HepG2 (cell line): ENCODE measurements around the gene URGCP. TPM values are rescaled to one million over a fixed set of nuclear protein-coding genes. Genes with fewer than 3 reads are reported as not detected.

ENCODE experiments used
- ATAC-seq: fragments of 200-7000 bp; cut with Tn5 transposase; 3 replicates; pipeline ENCODE4 v1.9.1; 2020; ENCODE audit warnings: mild to moderate bottlenecking, moderate library complexity
- BruUV-seq: library from RNA; stranded (reverse); fragments of 400-500 nt; replicated peaks from 2 replicates; lab custom pipeline; 2021; lab: Mats Ljungman, UMichigan
- CTCF ChIA-PET: fragments of 300-600 bp; formaldehyde crosslinking; extraction: SDS; loops from one replicate; lab custom pipeline; 2021; ENCODE audit warnings: low total read pairs, inconsistent platforms, low intra/inter-chr PET ratio; lab: Yijun Ruan, JAX
- POLR2A ChIA-PET: fragments of 350-600 bp; sonication (Branson Sonifier 250); formaldehyde crosslinking; loops from one replicate; lab custom pipeline; 2020; ENCODE audit warnings: antibody characterized with exemption, inconsistent platforms; lab: Yijun Ruan, JAX
- DNase-seq: peaks from one replicate; pipeline ENCODE4 v3.0.0-alpha.2; 2015; ENCODE audit warnings: low spot score
- FAIRE-seq: peaks from 3 replicates; lab custom pipeline; 2011; peaks lifted over from hg19 to GRCh38; lab: Jason Lieb, UNC
- H2AFZ ChIP-seq: one replicate; pipeline ENCODE4 v1.6.1; 2011; ENCODE audit warnings: low read length, inconsistent platforms
- H3K27ac ChIP-seq: fragments of 300-600 bp; 3 replicates; pipeline ENCODE4 v1.8.0; 2011; ENCODE audit warnings: mixed run types, mild to moderate bottlenecking, mixed read lengths, low read length, inconsistent platforms; ENCODE audit not compliant: insufficient read depth; ENCODE audit errors: extremely low read length
- H3K27me3 ChIP-seq, 2 experiments: fragments of 200-600 bp in 1 of 2; 2 replicates in 1 of 2; 3 replicates in 1 of 2; pipeline versions ENCODE4 v1.6.0 to v1.8.0; 2011; ENCODE audit warnings: low read length in 2 of 2, mild to moderate bottlenecking in 2 of 2, moderate library complexity in 2 of 2, inconsistent platforms in 1 of 2; ENCODE audit not compliant: insufficient read depth in 2 of 2, control insufficient read depth in 1 of 2
- H3K36me3 ChIP-seq, 2 experiments: fragments of 200-600 bp in 1 of 2; replicated peaks in 1 of 2; 2 replicates in 1 of 2; 3 replicates in 1 of 2; pipeline versions ENCODE4 v1.5.1 to v1.8.0; 2011; ENCODE audit warnings: low read length in 2 of 2, inconsistent platforms in 1 of 2; ENCODE audit not compliant: insufficient read depth in 2 of 2, control insufficient read depth in 1 of 2
- H3K4me1 ChIP-seq: 2 replicates; pipeline ENCODE4 v1.5.1; 2012; ENCODE audit warnings: low read length, inconsistent platforms; ENCODE audit not compliant: insufficient read depth
- H3K4me2 ChIP-seq: 2 replicates; pipeline ENCODE4 v1.6.0; 2011; ENCODE audit warnings: low read depth, low read length, inconsistent platforms
- H3K4me3 ChIP-seq, 3 experiments: fragments of 200-600 bp in 1 of 3; sonication (generic), shearing (Covaris generic) in 1 of 3; replicated peaks in 1 of 3; 2 replicates each; pipeline ENCODE4 v1.5.1; 2011 to 2016; ENCODE audit warnings: low read length in 3 of 3, inconsistent platforms in 2 of 3, low read depth in 2 of 3, mild to moderate bottlenecking in 2 of 3, control low read depth in 1 of 3, mixed read lengths in 1 of 3; ENCODE audit not compliant: insufficient read depth in 1 of 3
- H3K79me2 ChIP-seq: one replicate; pipeline ENCODE4 v1.6.1; 2011; ENCODE audit warnings: low read length, inconsistent platforms; ENCODE audit not compliant: insufficient read depth
- H3K9ac ChIP-seq: 2 replicates; pipeline ENCODE4 v1.6.0; 2011; ENCODE audit warnings: mild to moderate bottlenecking, low read depth, low read length, inconsistent platforms; ENCODE audit not compliant: insufficient read depth
- H3K9me3 ChIP-seq: 2 replicates; pipeline ENCODE4 v1.5.1; 2012; ENCODE audit warnings: mild to moderate bottlenecking, low read length
- H4K20me1 ChIP-seq: 2 replicates; pipeline ENCODE4 v1.6.0; 2011; ENCODE audit warnings: inconsistent platforms, mild to moderate bottlenecking, low read length, moderate library complexity; ENCODE audit not compliant: insufficient read depth
- EED ChIP-seq: sonication (generic); formaldehyde crosslinking; IDR thresholded peaks from 2 replicates; pipeline ENCODE4 v1.5.0; 2020; ENCODE audit warnings: mild to moderate bottlenecking, missing genetic modification reagents
- FOXA1 ChIP-seq, 2 experiments: fragments of 450-650 bp in 1 of 2; sonication (generic) in 1 of 2; formaldehyde crosslinking in 1 of 2; IDR thresholded peaks; 2 replicates each; pipeline versions ENCODE4 v1.4.0 to v1.6.1; 2016 to 2020; ENCODE audit warnings: missing genetic modification reagents in 1 of 2
- MXD3 ChIP-seq: IDR thresholded peaks from 2 replicates; pipeline ENCODE4 v1.6.1; 2016; ENCODE audit warnings: mild to moderate bottlenecking, missing biosample characterization, missing genetic modification reagents
- MYPOP ChIP-seq: sonication (generic); formaldehyde crosslinking; IDR thresholded peaks from 2 replicates; pipeline ENCODE4 v1.8.1; 2023; ENCODE audit warnings: mild to moderate bottlenecking, moderate library complexity, missing genetic modification reagents
- SIX4 ChIP-seq: sonication (generic); formaldehyde crosslinking; IDR thresholded peaks from 2 replicates; pipeline ENCODE4 v1.4.0; 2020; ENCODE audit warnings: missing genetic modification reagents
- ZBTB7B ChIP-seq: sonication (generic); formaldehyde crosslinking; IDR thresholded peaks from 2 replicates; pipeline ENCODE4 v1.4.0; 2020; ENCODE audit warnings: missing genetic modification reagents
- ZC3H13 ChIP-seq: sonication (generic); formaldehyde crosslinking; IDR thresholded peaks from 2 replicates; pipeline ENCODE4 v1.8.1; 2023; ENCODE audit warnings: mild to moderate bottlenecking, missing genetic modification reagents, moderate library complexity
- ZNF879 ChIP-seq: sonication (generic); formaldehyde crosslinking; IDR thresholded peaks from 2 replicates; pipeline ENCODE4 v1.8.1; 2023; ENCODE audit warnings: missing genetic modification reagents
- WGBS: methylation state at CpG from one replicate; pipeline ENCODE4 v1.1.6; 2017; ENCODE audit warnings: low lambda C conversion rate; 5-methylcytosine and 5-hydroxymethylcytosine counted together
- in situ Hi-C: cut with HindIII; loops from 2 replicates; pipeline ENCODE4 v1.10.0; 2017; ENCODE audit warnings: low pct_unique_long_range_greater_than_20kb; ENCODE audit not compliant: extremely low pct_ligation_motif_present
- intact Hi-C: fragments of 100-400 bp; cut with micrococcal nuclease; formaldehyde crosslinking; loops from one replicate; pipeline ENCODE4 v1.10.0; 2022; ENCODE audit not compliant: unreplicated experiment
- polyA plus RNA-seq, 8 experiments: library from polyadenylated mRNA; depleted of rRNA in 3 of 8; stranded (reverse) in 7 of 8; unstranded in 1 of 8; fragments of >200 nt; fragmentation: Illumina TruSeq in 4 of 8; extraction: Trizol in 4 of 8; gene quantifications; 2 replicates each; pipeline versions ENCODE4 v1.2.1 to v1.2.3, GENCODE V29; 2011 to 2016; ENCODE audit warnings: low read depth in 4 of 8, missing spikeins in 1 of 8, mixed read lengths in 1 of 8; ENCODE audit not compliant: insufficient read depth in 1 of 8
- total RNA-seq, 5 experiments: library from RNA; depleted of rRNA; stranded (reverse); fragments of >200 nt; fragmentation: Illumina TruSeq; extraction: Trizol; gene quantifications; 2 replicates each; pipeline ENCODE4 v1.2.3, GENCODE V29; 2016; ENCODE audit warnings: low read depth in 1 of 5
- TF ChIP-seq, protein P1 (sequence below): sonication (generic); formaldehyde crosslinking; conservative IDR thresholded peaks from 2 replicates; pipeline ENCODE4 v1.4.0; 2020; ENCODE audit warnings: mild to moderate bottlenecking, missing genetic modification reagents, moderate library complexity
- TF ChIP-seq, protein P2 (sequence below): sonication (generic); formaldehyde crosslinking; IDR thresholded peaks from 2 replicates; pipeline ENCODE4 v1.4.0; 2020; ENCODE audit warnings: missing genetic modification reagents, borderline replicate concordance

URGCP gene
- total and polyA plus RNA-seq, 2 of the 13 experiments (the other 11 are each of a cell fraction or from before 2014, with no cell fraction given): 22.3 to 25.8 TPM

DNA sequence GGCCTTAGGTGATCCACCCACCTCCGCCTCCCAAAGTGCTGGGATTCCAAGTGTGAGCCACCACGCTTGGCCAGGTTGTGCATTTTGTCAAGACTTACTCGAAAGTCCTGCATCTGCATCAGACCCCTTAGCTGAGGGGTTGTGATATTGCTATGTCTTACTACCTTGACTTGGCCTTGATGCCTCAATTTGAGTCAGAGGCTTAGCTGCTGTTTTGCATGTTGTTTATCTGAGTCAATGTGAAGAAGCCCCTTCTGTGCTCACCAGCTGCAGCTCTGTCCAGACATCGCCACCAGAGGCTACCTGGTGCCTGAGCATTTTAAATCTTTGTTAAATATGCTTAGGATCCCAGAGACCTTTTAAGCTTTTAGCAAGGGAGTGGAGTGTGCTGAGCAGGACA, 37.9 kb upstream of the URGCP start:
- no TSS peak for BruUV-seq
- Histone ChIP-seq H3K27ac (no peak overlapping the region), H3K9ac (no peak overlapping the region), H3K9me3 (no peaks in the 10 kb centered on the region), H3K36me3 (0 out of 5 replicates have a peak, but pooled peaks cover 0 to 8% of the 10 kb centered on the region in 2 experiments), H3K4me3 (no peak overlapping the region), H3K79me2 (no peaks in the 10 kb centered on the region), H3K4me2 (no peak overlapping the region), H4K20me1 (no peaks in the 10 kb centered on the region), H3K4me1 (peaks cover 13% of the 10 kb centered on the region), H3K27me3 (no peaks in the 10 kb centered on the region), H2AFZ (no peak overlapping the region)
- CTCF ChIA-PET: no interaction called here
- in situ Hi-C loops: no loop called here
- DNase-seq: no peak
- POLR2A ChIA-PET: no interaction called here
- no peak for FAIRE-seq
- no peak for TF ChIP-seq ZNF879
- TF ChIP-seq, protein P1, sequence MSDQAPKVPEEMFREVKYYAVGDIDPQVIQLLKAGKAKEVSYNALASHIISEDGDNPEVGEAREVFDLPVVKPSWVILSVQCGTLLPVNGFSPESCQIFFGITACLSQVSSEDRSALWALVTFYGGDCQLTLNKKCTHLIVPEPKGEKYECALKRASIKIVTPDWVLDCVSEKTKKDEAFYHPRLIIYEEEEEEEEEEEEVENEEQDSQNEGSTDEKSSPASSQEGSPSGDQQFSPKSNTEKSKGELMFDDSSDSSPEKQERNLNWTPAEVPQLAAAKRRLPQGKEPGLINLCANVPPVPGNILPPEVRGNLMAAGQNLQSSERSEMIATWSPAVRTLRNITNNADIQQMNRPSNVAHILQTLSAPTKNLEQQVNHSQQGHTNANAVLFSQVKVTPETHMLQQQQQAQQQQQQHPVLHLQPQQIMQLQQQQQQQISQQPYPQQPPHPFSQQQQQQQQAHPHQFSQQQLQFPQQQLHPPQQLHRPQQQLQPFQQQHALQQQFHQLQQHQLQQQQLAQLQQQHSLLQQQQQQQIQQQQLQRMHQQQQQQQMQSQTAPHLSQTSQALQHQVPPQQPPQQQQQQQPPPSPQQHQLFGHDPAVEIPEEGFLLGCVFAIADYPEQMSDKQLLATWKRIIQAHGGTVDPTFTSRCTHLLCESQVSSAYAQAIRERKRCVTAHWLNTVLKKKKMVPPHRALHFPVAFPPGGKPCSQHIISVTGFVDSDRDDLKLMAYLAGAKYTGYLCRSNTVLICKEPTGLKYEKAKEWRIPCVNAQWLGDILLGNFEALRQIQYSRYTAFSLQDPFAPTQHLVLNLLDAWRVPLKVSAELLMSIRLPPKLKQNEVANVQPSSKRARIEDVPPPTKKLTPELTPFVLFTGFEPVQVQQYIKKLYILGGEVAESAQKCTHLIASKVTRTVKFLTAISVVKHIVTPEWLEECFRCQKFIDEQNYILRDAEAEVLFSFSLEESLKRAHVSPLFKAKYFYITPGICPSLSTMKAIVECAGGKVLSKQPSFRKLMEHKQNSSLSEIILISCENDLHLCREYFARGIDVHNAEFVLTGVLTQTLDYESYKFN (CRISPR knock-in tag): no peak
- TF ChIP-seq ZC3H13 (CRISPR knock-in tag): no peak
- no peak for TF ChIP-seq MXD3 (CRISPR knock-in tag)
- TF ChIP-seq EED (CRISPR knock-in tag): no peak
- no peak for TF ChIP-seq ZBTB7B (CRISPR knock-in tag)
- TF ChIP-seq, protein P2, sequence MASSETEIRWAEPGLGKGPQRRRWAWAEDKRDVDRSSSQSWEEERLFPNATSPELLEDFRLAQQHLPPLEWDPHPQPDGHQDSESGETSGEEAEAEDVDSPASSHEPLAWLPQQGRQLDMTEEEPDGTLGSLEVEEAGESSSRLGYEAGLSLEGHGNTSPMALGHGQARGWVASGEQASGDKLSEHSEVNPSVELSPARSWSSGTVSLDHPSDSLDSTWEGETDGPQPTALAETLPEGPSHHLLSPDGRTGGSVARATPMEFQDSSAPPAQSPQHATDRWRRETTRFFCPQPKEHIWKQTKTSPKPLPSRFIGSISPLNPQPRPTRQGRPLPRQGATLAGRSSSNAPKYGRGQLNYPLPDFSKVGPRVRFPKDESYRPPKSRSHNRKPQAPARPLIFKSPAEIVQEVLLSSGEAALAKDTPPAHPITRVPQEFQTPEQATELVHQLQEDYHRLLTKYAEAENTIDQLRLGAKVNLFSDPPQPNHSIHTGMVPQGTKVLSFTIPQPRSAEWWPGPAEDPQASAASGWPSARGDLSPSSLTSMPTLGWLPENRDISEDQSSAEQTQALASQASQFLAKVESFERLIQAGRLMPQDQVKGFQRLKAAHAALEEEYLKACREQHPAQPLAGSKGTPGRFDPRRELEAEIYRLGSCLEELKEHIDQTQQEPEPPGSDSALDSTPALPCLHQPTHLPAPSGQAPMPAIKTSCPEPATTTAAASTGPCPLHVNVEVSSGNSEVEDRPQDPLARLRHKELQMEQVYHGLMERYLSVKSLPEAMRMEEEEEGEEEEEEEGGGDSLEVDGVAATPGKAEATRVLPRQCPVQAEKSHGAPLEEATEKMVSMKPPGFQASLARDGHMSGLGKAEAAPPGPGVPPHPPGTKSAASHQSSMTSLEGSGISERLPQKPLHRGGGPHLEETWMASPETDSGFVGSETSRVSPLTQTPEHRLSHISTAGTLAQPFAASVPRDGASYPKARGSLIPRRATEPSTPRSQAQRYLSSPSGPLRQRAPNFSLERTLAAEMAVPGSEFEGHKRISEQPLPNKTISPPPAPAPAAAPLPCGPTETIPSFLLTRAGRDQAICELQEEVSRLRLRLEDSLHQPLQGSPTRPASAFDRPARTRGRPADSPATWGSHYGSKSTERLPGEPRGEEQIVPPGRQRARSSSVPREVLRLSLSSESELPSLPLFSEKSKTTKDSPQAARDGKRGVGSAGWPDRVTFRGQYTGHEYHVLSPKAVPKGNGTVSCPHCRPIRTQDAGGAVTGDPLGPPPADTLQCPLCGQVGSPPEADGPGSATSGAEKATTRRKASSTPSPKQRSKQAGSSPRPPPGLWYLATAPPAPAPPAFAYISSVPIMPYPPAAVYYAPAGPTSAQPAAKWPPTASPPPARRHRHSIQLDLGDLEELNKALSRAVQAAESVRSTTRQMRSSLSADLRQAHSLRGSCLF (CRISPR knock-in tag): no peak
- no peak for TF ChIP-seq MYPOP (CRISPR knock-in tag)
- TF ChIP-seq FOXA1 (IDR thresholded peaks at IDR 0.05): no peak
- TF ChIP-seq FOXA1 (CRISPR knock-in tag; IDR thresholded peaks at IDR 0.05): no peak
- TF ChIP-seq SIX4 (CRISPR knock-in tag): no peak
- intact Hi-C loops: no loop called here
- 85% methylated on average over 3 of the region's 4 CpGs for WGBS
- no peak for ATAC-seq
